Fibroblast of pulmonary artery (primary cell): ENCODE data around the gene CKAP5.

ENCODE experiments used
- DNase-seq: peaks from one replicate; pipeline ENCODE4 v3.0.0-alpha.2; 2010; ENCODE audit warnings: low read depth
- H3K4me3 ChIP-seq: replicated peaks from 2 replicates; pipeline ENCODE4 v1.5.1; 2011; ENCODE audit warnings: low read depth, mild to moderate bottlenecking, control low read depth, low read length, moderate library complexity
- CTCF ChIP-seq: IDR thresholded peaks from 2 replicates; pipeline ENCODE4 v1.5.1; 2011; ENCODE audit warnings: mild to moderate bottlenecking, control low read depth, low read length, inconsistent platforms; ENCODE audit errors: missing control alignments

The CKAP5 gene

GRCh38 chr11:46700241-46701077 is 145.6 kb downstream of the CKAP5 start, which contains the start of the genes ARHGAP1 and ZNF408:
ARHGAP1 (minus strand) TSS chr11:46700619; CDS start chr11:46696107, 4,512 bp downstream.
ZNF408 (plus strand) TSS chr11:46701031; CDS start chr11:46701048, 17 bp downstream.
- H3K4me3 ChIP-seq = peak within 1 kb of the TSS; percentile 98
- peak; percentile 99 for DNase-seq
- TF ChIP-seq CTCF = no peak

DNA sequence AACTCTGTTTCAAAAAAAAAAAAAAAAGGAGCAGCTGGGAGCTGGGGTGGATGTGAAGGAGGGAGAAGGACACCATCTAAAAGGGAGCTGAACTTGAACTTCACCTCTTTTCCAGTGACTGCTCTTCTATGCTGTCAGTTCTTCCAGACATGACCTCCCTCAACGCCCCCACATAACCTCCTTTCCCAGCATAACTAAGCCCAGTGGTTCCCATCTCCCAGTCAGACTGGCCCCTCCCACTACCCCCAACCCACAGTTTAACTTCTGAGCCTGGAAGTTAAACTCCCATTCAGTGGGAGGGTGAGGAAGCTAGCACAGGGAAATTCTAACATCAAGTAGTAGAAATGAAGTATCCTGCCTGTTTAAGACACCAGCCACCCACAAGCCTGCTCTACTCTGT is 147.5 kb downstream of the CKAP5 start:
- no peak for DNase-seq
- no peak overlapping the region for H3K4me3 ChIP-seq
- no peak for TF ChIP-seq CTCF

- no peak for TF ChIP-seq CTCF
- no peak for DNase-seq
- H3K4me3 ChIP-seq = no peak overlapping the region
Observed at GRCh38 chr11:46697723-46698122, 148.4 kb downstream of the CKAP5 start.

GRCh38 chr11:46697303-46697702 is 148.8 kb downstream of the CKAP5 start:
- TF ChIP-seq CTCF = no peak
- no peak overlapping the region for H3K4me3 ChIP-seq
- peak; percentile 38 for DNase-seq

DNA sequence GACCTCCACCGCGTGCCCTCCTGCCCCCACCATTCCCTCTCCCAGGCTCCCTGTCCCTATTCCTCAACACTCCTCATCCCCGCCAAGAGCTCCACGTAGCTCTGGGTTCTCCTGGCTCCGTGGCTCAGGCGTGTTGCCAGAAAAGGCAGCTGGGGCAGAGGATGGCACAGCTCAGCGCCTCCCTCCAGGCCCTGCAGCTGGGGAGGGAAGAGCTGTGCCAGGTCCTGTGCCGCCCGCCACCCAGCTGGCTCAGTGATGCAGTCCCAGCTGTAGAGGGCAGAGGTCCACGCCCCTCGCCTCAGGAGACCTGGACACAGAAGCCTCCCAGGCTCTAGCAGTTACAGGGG is 149.9 kb downstream of the CKAP5 start:
- no peak overlapping the region for H3K4me3 ChIP-seq
- TF ChIP-seq CTCF = no peak
- no peak for DNase-seq

DNA sequence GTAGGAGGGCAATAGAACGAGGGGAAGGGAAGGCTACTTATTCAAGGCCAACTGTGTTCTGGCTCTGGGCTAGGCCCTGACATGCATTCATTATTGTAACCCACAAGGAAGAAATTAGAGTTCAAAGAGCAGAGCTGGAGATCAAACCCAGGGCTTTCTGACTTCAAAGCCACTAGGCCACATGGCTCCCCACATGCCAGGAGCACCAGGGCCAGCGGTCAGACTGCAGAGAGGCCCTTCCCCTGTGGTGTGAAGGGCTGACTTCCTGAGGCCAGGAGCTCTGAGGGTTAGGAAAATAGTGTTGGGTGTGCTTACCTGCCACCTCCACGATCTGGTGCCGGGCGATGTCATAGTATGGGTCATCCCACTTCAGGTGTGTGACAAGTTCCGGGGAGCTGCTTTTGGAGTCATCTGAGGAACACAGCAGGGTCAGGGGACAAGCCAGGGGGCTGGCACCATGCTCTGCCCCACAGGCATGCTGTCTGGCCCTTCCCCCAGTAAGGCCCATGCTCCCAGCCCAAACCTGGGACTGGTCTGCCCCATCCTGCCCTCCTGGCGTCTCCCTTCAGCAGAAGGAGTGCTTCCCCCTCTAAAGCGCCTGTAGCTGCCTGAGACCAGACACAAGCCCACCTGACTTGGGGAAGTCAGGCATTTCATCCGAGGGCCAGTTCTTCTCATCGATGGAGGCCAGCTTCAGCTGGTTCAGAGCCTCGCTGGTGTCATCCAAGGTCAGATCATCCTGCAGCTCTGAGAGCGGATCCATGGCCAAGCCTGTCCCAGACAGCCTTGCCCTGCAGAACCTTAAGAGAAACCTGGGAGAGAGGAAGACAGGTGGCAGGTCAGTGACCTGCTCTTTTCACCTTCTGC is 150.5 kb downstream of the CKAP5 start:
- no peak for TF ChIP-seq CTCF
- no peak for DNase-seq
- H3K4me3 ChIP-seq = no peak overlapping the region
